Muscle of back (tissue), 11 donors: Measurements from ENCODE around the gene LPP. TPM values are rescaled to one million over a fixed set of nuclear protein-coding genes. Genes with fewer than 3 reads are reported as not detected.

Experiments
- DNase-seq, 3 donors: peaks; one replicate each; pipeline versions ENCODE4 v3.0.0 to v3.0.0-alpha.2; 2013
- polyA plus RNA-seq, 10 donors: library from polyadenylated mRNA; unstranded; fragments of 120-200 nt; gene quantifications; one replicate each; pipeline ENCODE4 v1.2.1, GENCODE V29; 2013; ENCODE audit not compliant: insufficient read length in 10 of 10

LPP gene
- polyA plus RNA-seq, 10 donors: 12.0 to 18.9 (median 16.3) TPM

GRCh38 chr3:188509316-188509715 lies 355.4 kb downstream of the LPP start:
- no peak for DNase-seq

DNA sequence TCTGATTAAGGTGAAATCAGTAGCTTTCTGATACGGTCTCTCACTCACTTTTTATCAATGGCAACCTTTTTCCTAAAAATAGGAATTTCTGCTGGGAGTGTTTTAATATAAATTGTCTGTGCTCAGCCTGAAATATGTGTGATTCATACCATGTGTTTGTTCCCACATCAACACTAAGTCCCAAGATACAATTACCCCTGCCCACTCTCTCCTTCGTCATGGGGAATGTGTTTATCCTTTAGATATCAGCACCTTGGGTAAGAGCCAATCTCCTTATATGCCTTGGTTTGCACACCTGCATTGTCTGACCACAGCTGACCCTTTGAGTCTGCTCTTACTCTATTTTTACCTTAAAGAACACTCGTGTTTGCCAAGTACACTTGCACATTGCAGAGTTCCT lies 356.4 kb downstream of the LPP start:
- DNase-seq: peak in 2 of 3 donors; percentile 25 to 66

- no peak for DNase-seq
These were observed 359.8 kb downstream of the LPP start for GRCh38 chr3:188513662-188514328.

- no peak for DNase-seq
These were observed 362.6 kb downstream of the LPP start for GRCh38 chr3:188516515-188516914.

- no peak for DNase-seq
These were observed 364.5 kb downstream of the LPP start for GRCh38 chr3:188518416-188518815.

DNA sequence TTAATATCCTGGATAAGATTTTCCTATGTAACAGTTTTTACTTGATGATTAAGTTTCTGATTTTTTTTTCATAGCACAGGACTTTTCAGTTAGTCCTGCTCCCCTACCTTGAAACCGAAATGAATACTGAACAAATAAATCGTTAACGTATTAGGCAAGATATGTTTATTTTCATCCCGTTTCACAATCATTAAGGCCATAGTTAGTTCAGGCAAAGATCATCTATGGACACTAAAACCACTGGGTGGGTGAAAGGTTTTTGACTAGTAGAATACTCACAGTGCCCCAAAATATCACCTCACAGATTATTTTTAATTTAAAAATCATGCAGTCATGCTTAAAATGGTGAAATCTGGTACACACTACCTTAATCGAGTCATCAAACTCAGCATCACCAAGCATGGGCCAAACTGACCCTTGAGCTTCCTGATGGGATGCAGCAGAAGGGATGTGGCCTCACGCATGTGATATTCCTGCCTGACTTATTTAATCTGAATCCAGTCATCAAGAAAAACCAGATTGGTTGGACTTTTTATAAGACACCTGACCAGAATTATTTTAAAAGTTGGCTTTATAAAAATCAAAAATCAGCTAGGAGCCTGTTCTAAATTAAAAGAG lies 365.0 kb downstream of the LPP start:
- no peak for DNase-seq

DNA sequence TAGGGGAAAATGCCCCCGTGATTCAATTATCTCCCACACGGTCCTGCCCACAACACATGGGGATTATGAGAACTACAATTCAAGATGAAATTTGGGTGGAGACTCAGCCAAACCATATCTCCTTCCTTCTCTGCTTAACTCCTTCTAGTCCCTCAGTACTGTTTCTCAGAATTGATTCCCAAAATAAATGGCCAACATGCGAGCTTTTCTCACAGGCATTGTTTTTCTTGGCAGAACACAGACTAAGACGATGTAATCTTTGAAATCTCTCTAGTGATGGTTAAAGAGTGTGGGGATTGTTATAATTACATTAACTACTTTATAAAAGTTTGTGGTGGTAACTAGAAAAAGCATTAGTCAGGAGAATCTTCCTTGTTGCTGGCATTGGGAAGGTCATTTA lies 366.5 kb downstream of the LPP start:
- no peak for DNase-seq

DNA sequence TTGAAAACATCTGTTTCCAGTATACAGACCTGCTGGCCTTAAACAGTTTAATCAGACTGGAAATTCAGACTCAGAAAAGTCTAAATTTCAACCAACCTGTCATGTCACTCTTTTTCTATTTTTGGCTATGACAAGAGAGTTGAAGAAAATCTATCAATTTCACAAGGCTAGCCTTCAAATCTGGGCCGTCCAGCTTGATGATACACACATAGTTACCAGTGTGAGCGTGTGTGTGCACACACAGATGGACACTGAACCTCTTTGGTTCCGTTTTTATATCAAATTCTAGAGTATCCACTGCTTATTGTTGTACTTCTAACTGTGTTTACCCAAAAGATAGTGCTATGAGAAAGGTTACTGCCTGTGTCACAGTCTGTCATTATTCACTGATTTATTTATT lies 368.2 kb downstream of the LPP start:
- DNase-seq: no peak

DNA sequence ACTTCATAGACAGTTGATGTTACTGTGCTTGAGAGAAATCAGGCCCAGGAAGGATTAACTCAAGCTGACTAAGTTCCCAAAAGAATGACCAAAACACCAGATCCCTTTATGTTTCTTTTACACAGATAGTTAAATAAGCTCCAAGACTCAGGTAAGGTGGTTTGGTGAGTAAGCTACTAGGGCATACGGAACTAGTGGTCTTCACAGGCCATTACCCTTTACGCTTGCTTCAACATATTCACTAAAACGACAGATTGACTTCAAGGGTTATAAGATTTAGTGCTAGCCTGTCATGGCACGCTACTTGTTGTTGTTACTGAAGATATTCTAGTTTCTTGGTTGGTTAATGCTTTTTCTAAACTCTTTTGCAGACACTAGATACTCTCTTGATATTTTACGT lies 369.3 kb downstream of the LPP start:
- DNase-seq: no peak

DNA sequence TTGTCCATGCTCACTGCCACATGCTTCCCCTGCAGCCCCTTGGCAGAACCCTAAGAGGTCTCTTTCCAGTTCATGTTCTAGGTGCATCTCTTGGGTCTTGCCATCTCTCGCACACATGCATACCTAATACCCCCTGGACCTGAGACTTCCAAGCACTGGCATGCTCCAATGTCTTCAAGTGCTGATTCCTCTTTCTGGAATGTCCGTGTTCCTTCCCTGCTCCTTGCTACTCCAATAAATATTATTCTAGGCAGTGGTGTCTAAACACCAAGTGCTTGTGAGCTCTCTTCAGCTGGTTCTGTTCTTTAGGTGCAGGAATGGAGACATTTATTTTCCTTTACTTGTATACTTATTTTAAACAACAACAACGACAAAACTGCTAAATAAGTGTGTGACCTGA lies 370.1 kb downstream of the LPP start:
- no peak for DNase-seq

DNA sequence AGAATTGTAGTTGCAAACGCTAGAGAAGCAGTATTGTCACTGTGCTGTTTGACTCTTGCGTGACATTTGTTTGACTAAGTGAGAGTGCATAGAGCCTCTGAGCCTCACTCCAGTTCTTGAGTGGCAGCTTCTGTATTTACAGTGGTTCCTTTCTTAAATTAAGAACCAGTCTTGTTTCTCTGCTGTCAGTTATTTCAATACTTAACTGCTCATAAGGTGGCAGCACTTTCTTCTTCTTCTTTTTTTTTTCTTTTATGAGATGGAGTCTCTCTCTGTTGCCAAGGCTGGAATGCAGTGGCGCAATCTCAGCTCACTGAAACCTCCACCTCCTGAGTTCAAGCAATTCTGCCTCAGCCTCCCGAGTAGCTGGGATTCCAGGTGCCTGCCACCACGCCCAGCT lies 372.1 kb downstream of the LPP start:
- no peak for DNase-seq

- no peak for DNase-seq
These were observed 373.4 kb downstream of the LPP start for GRCh38 chr3:188527389-188527788.

GRCh38 chr3:188528396-188528795 lies 374.4 kb downstream of the LPP start:
- no peak for DNase-seq

GRCh38 chr3:188529228-188529627 lies 375.3 kb downstream of the LPP start:
- no peak for DNase-seq

DNA sequence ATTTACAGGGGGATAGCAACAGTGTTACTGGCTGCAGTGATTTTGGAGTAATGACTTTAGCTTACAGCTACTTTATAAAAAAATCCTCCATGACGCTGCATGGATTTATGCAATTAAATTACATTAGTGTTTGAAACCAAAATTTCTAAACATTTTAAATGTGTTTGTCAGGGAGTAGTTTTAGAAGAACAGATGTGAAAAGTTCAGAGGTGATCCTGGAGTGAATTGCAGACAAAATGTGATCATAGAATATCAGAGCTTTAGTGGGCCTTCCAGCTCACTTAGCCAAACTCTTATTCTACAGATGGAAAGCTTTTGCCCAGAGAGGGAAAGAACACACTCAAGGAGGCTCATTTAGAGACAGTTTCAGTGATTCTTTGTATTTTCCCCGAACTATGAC lies 376.3 kb downstream of the LPP start:
- peak in 1 of 3 donors; percentile 30 for DNase-seq

DNA sequence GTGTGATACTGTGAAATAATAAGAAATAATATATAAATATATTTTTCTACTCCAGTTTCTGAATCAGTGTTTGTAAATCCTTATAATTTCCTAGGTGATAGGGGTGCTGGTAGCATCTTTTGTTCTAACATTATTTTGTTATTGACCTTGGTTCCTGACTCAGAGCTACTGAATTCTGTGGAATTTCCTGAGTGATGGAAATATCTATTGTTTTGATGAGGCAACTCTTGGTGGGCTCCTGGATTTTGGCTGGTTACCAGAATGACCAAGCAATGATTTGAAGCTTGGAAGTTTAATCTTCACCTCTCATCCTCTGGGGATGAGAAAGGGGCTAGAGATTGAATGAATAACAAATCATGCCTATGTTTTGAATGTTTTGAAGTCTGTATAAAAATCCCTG lies 377.3 kb downstream of the LPP start:
- peak in 1 of 3 donors; percentile 62 for DNase-seq

GRCh38 chr3:188533172-188533571 lies 379.2 kb downstream of the LPP start:
- DNase-seq: no peak

GRCh38 chr3:188533612-188534357 lies 379.8 kb downstream of the LPP start:
- DNase-seq: no peak

DNA sequence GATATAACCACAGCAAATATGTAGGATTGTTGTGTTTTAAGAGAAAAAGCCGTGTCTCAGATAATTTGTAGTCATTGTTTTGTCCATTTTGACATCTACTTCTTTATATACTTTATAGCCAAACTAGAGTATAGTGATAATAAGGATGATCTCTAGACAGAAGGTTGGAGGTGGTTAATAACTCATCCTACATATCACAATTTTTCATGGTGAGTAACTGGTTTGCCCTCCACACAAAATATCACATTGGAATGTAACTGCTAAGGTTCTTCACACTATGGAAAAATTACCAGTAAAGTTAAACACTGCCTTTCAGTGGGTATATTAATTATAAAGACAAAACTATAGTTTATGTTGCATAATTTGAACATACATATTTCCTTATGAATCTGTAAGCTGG lies 380.7 kb downstream of the LPP start:
- DNase-seq: no peak

GRCh38 chr3:188537606-188538005 lies 383.6 kb downstream of the LPP start:
- no peak for DNase-seq

DNA sequence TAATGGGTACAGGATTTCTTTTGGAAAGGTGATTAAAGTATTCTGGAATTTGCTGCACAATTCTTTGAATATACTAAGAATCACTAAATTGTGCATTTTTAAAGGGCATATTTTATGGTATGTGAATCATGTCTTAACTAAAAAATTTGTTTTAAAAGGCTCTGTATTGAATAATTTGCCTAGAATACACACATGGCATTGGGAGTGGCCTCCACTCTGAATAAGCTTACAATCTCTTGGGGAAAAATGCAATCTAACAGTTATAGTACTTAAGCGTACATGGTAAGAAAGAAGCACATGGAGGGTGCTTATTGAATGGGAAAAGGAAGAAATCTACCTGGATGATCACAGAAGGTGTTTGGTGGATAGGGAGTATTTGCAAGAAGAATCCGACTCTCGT lies 385.1 kb downstream of the LPP start:
- DNase-seq: no peak

DNA sequence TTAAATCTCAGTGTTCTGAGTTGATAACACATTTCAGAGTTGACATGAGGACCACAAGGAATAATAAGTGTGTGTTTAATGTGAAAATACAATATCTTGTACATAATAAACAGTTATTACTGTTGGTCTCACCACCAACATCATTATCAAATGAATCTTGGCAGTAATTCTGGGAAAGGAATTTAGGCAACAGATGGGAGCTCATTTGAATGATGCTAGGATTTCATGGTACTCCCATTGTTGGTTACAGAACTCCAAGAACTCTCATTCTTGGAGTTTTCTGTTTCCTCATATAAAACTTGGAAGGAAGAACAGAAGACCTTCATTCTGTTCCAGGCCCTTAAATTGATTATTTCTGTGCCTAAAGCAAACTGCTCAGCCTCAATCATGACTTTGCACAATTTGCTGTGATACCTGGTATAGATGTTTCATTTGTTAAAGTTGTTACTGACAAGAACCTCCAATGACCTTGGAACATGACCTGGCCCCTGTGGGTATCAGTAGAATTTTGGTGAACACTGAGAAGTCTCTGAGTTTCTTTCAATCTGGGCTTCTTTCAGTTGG lies 385.8 kb downstream of the LPP start:
- DNase-seq: no peak

DNA sequence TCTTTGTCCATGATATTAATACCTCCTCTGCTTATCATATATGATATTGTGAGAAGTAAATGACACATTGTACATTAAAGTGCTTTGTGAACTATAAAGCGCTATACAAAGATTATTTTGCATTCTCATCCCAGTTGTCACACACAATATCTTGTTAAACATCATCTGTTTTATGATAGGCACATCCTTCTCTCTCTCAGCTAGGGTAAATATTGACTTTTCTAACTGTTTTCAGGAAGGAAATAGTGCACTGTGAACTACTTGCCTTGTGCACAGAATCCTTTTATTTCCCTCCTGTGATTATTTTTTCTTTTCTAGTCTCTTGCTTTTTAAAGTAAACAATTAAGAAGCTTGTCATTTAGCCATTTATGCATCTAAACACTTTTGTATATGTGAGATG lies 388.2 kb downstream of the LPP start:
- DNase-seq: no peak
